C4-2B (cell line): ENCODE results near the gene RGL2.

ENCODE experiments used
- CTCF ChIP-seq: fragments of 450-650 bp; conservative IDR thresholded peaks from 2 replicates; pipeline ENCODE4 v1.5.1; 2017; ENCODE audit warnings: mild to moderate bottlenecking
- ZFX ChIP-seq: fragments of 450-650 bp; IDR thresholded peaks from 2 replicates; pipeline ENCODE4 v1.6.1; 2017

GRCh38 chr6:33318426-33319073, 19.8 kb upstream of the RGL2 start:
- no peak for TF ChIP-seq CTCF
- TF ChIP-seq ZFX, result no peak
